ENCODE results near the gene EID3. TPM values are rescaled to one million over a fixed set of nuclear protein-coding genes. Genes with fewer than 3 reads are reported as not detected.

Gene EID3
- total RNA-seq, 1 experiment from 2014 or later, result 3.0 TPM

GRCh38 chr12:104328790-104329189, 25.3 kb downstream of the EID3 start:
- Histone ChIP-seq H3K4me1 (ENCODE audit: control insufficient read depth in 1 of 2, insufficient read depth in 2 of 2, low read length in 2 of 2) (no peaks in the 10 kb centered on the region), H3K4me3 (replicated peaks in 1 of 2; ENCODE audit: low read depth in 1 of 2, low read length in 2 of 2) (no peak overlapping the region), H2AFZ (ENCODE audit: low read depth, low read length, poor library complexity, severe bottlenecking) (no peak overlapping the region), H3K9me2 (ENCODE audit: insufficient read depth) (no peaks in the 10 kb centered on the region), H3K27ac (ENCODE audit: low read depth, low read length) (no peak overlapping the region), H3K4me2 (ENCODE audit: low read length) (no peak overlapping the region), H3K36me3 (ENCODE audit: control insufficient read depth in 1 of 2, insufficient read depth in 2 of 2, low read length in 2 of 2) (peaks cover 54 to 79% of the 10 kb centered on the region in 2 experiments), H3K79me2 (ENCODE audit: insufficient read depth, low read length) (peaks cover 94% of the 10 kb centered on the region), H3K27me3 (ENCODE audit: insufficient read depth, low read length) (no peaks in the 10 kb centered on the region), H3K9me3 (ENCODE audit: control insufficient read depth in 1 of 2, insufficient read depth in 1 of 2, low read depth in 1 of 2, low read length in 2 of 2) (no peaks in the 10 kb centered on the region), H4K20me1 (ENCODE audit: insufficient read depth) (peaks cover 15% of the 10 kb centered on the region; the same call in 1 of the 2 replicates), H3K9ac (ENCODE audit: low read length) (no peak overlapping the region)
- ATAC-seq, result no peak
- ChIA-PET POLR2A (no interaction called here), CTCF (no interaction called here), RAD21 (ENCODE audit: low non-redundant PET in 1 of 2, low total read pairs in 2 of 2, uncharacterized antibody in 2 of 2, unreplicated experiment in 2 of 2) (no interaction called here)
- BruUV-seq (replicated peaks), result no TSS peak
- no peak for DNase-seq (ENCODE audit: low read depth, low spot score)
- TF ChIP-seq REST (IDR thresholded peaks at IDR 0.05; ENCODE audit: low read depth) (no peak), EGR1 (IDR thresholded peaks at IDR 0.05; ENCODE audit: low read depth) (no peak), EZH2phosphoT487 (IDR thresholded peaks at IDR 0.05; ENCODE audit: borderline replicate concordance) (no peak), SIN3A (IDR thresholded peaks at IDR 0.05; ENCODE audit: low read depth) (no peak), EZH2 (IDR thresholded peaks at IDR 0.05) (no peak), ZFX (IDR thresholded peaks at IDR 0.05) (no peak), TCF7L2 (IDR thresholded peaks at IDR 0.05; ENCODE audit: borderline replicate concordance, extremely low read depth, insufficient read depth, insufficient read length) (no peak), RAD21 (IDR thresholded peaks at IDR 0.05; ENCODE audit: low read depth) (no peak), SP1 (IDR thresholded peaks at IDR 0.05; ENCODE audit: low read depth) (no peak), SRF (IDR thresholded peaks at IDR 0.05; ENCODE audit: low read depth) (no peak)
- intact Hi-C loops (cut with micrococcal nuclease), result no loop called here
